IMR-90 (cell line): ENCODE data around the gene MANSC4. TPM values are rescaled to one million over a fixed set of nuclear protein-coding genes. Genes with fewer than 3 reads are reported as not detected.

Source experiments
- ATAC-seq: fragments of 200-7000 bp; cut with Tn5 transposase; 2 replicates; pipeline ENCODE4 v1.9.1; 2020; ENCODE audit warnings: low read depth, mild to moderate bottlenecking, moderate library complexity
- BruUV-seq: library from RNA; stranded (reverse); fragments of 400-500 nt; replicated peaks from 2 replicates; lab custom pipeline; 2021; lab: Mats Ljungman, UMichigan
- CTCF ChIA-PET: fragments of 300-600 bp; formaldehyde crosslinking; extraction: SDS; loops from one replicate; lab custom pipeline; 2021; ENCODE audit warnings: antibody characterized with exemption; lab: Yijun Ruan, JAX
- POLR2A ChIA-PET: fragments of 300-600 bp; sonication (Branson Sonifier 250); formaldehyde crosslinking; loops from one replicate; lab custom pipeline; 2022; ENCODE audit warnings: antibody characterized with exemption; ENCODE audit not compliant: unreplicated experiment; lab: Charles Lee
- DNase-seq: peaks from one replicate; pipeline ENCODE4 v3.0.0; 2013
- H2AFZ ChIP-seq: replicated peaks from 2 replicates; pipeline ENCODE3; 2013; ENCODE audit warnings: low read length, mild to moderate bottlenecking; ENCODE audit not compliant: poor library complexity
- H2AK5ac ChIP-seq: 2 replicates; pipeline ENCODE4 v1.6.1; 2013; ENCODE audit warnings: low read depth, low read length, inconsistent platforms
- H2AK9ac ChIP-seq: replicated peaks from 2 replicates; pipeline ENCODE3; 2013; ENCODE audit warnings: mild to moderate bottlenecking, low read depth, low read length, moderate library complexity; ENCODE audit not compliant: poor library complexity
- H2BK120ac ChIP-seq: 2 replicates; pipeline ENCODE4 v1.6.1; 2013; ENCODE audit warnings: low read depth, low read length, inconsistent platforms
- H2BK15ac ChIP-seq: 3 replicates; pipeline ENCODE4 v1.6.1; 2013; ENCODE audit warnings: low read depth, low read length, inconsistent platforms
- H2BK20ac ChIP-seq: 2 replicates; pipeline ENCODE4 v1.6.1; 2013; ENCODE audit warnings: low read depth, mild to moderate bottlenecking, inconsistent platforms, low read length, moderate library complexity
- H2BK5ac ChIP-seq: 2 replicates; pipeline ENCODE4 v1.6.1; 2013; ENCODE audit warnings: mild to moderate bottlenecking, low read depth, low read length, inconsistent platforms; ENCODE audit not compliant: poor library complexity, severe bottlenecking
- H3K14ac ChIP-seq: replicated peaks from 2 replicates; pipeline ENCODE4 v1.6.1; 2013; ENCODE audit warnings: low read depth, low read length, inconsistent platforms
- H3K18ac ChIP-seq: 2 replicates; pipeline ENCODE4 v1.6.1; 2013; ENCODE audit warnings: low read depth, low read length, control low read depth
- H3K23ac ChIP-seq: 2 replicates; pipeline ENCODE4 v1.6.1; 2013; ENCODE audit warnings: low read depth, low read length, inconsistent platforms
- H3K27ac ChIP-seq: 2 replicates; pipeline ENCODE4 v1.5.1; 2013; ENCODE audit warnings: mild to moderate bottlenecking, control low read depth, low read length; ENCODE audit not compliant: insufficient read depth
- H3K27me3 ChIP-seq: 2 replicates; pipeline ENCODE4 v1.6.1; 2013; ENCODE audit warnings: low read length; ENCODE audit not compliant: control insufficient read depth, insufficient read depth
- H3K36me3 ChIP-seq: 2 replicates; pipeline ENCODE4 v1.6.1; 2013; ENCODE audit warnings: low read length, mixed read lengths; ENCODE audit not compliant: control insufficient read depth, insufficient read depth
- H3K4ac ChIP-seq: 2 replicates; pipeline ENCODE4 v1.6.1; 2013; ENCODE audit warnings: low read depth, low read length, inconsistent platforms
- H3K4me1 ChIP-seq: 2 replicates; pipeline ENCODE4 v1.6.1; 2013; ENCODE audit warnings: low read length, mixed read lengths; ENCODE audit not compliant: control insufficient read depth, insufficient read depth
- H3K4me2 ChIP-seq: 2 replicates; pipeline ENCODE4 v1.6.1; 2013; ENCODE audit warnings: low read depth, mild to moderate bottlenecking, control low read depth, low read length, moderate library complexity
- H3K4me3 ChIP-seq: 2 replicates; pipeline ENCODE4 v1.5.1; 2013; ENCODE audit warnings: low read depth, mild to moderate bottlenecking, control low read depth, low read length, moderate library complexity; ENCODE audit not compliant: insufficient read depth
- H3K56ac ChIP-seq: 2 replicates; pipeline ENCODE4 v1.6.1; 2013; ENCODE audit warnings: low read length, inconsistent platforms; ENCODE audit not compliant: insufficient read depth; ENCODE audit errors: extremely low read depth
- H3K79me1 ChIP-seq, 2 experiments: 2 replicates each; pipeline ENCODE4 v1.6.1; 2013; ENCODE audit warnings: low read length in 2 of 2, inconsistent platforms in 1 of 2, low read depth in 1 of 2
- H3K9ac ChIP-seq: 2 replicates; pipeline ENCODE4 v1.6.1; 2013; ENCODE audit warnings: low read depth, low read length, control low read depth
- H3K9me1 ChIP-seq: 2 replicates; pipeline ENCODE4 v1.6.1; 2013; ENCODE audit warnings: low read length, inconsistent platforms; ENCODE audit not compliant: insufficient read depth
- H3K9me3 ChIP-seq: 2 replicates; pipeline ENCODE4 v1.6.1; 2013; ENCODE audit warnings: low read length; ENCODE audit not compliant: control insufficient read depth, insufficient read depth
- H4K20me1 ChIP-seq: 2 replicates; pipeline ENCODE4 v1.6.1; 2013; ENCODE audit warnings: low read length, inconsistent platforms; ENCODE audit not compliant: insufficient read depth
- H4K5ac ChIP-seq: 2 replicates; pipeline ENCODE4 v1.6.1; 2013; ENCODE audit warnings: mild to moderate bottlenecking, low read depth, low read length, control low read depth
- H4K8ac ChIP-seq, 2 experiments: 2 replicates each; pipeline ENCODE4 v1.6.1; 2013; ENCODE audit warnings: low read depth in 2 of 2, low read length in 2 of 2, control low read depth in 1 of 2, inconsistent platforms in 1 of 2
- H4K91ac ChIP-seq: 2 replicates; pipeline ENCODE4 v1.6.1; 2013; ENCODE audit warnings: low read depth, low read length, inconsistent platforms; ENCODE audit not compliant: insufficient read depth
- WGBS, 2 experiments: methylation state at CpG; one replicate each; pipeline versions ENCODE4 v1.1.5 to v1.1.7; 2013; ENCODE audit warnings: missing lambda C conversion rate in 2 of 2; ENCODE audit not compliant: insufficient read length in 1 of 2; ENCODE audit errors: extremely low coverage in 2 of 2; 5-methylcytosine and 5-hydroxymethylcytosine counted together
- dilution Hi-C: fragments of 300-500 bp; cut with HindIII; formaldehyde crosslinking; loops from one replicate; pipeline ENCODE4 v1.14.3; 2018; ENCODE audit warnings: low sequenced_read_pairs; ENCODE audit not compliant: unreplicated experiment
- in situ Hi-C: fragments of 300-500 bp; cut with MboI; formaldehyde crosslinking; loops from 3 replicates; pipeline ENCODE4 v1.14.3; 2019; ENCODE audit warnings: low sequenced_read_pairs, inconsistent platforms, mixed read lengths
- intact Hi-C: fragments of 100-400 bp; cut with micrococcal nuclease; formaldehyde crosslinking; loops from 2 replicates; pipeline ENCODE4 v1.10.0; 2022
- polyA plus RNA-seq, 3 experiments: library from polyadenylated mRNA; depleted of rRNA; stranded (reverse); fragments of >200 nt; gene quantifications; 2 replicates each; pipeline ENCODE4 v1.2.3, GENCODE V29; 2012; ENCODE audit warnings: low replicate concordance in 1 of 3
- total RNA-seq: library from RNA; depleted of rRNA; stranded (reverse); fragments of >200 nt; gene quantifications from 2 replicates; pipeline ENCODE4 v1.2.3, GENCODE V29; 2012
- TF ChIP-seq, protein P1 (sequence below): fragments of 150-350 bp; IDR thresholded peaks from 2 replicates; pipeline ENCODE4 v1.6.1; 2017; ENCODE audit warnings: mild to moderate bottlenecking, antibody characterized with exemption, low read length, low read depth
- TF ChIP-seq, protein P2 (sequence below): fragments of 150-350 bp; IDR thresholded peaks from 2 replicates; pipeline ENCODE4 v1.6.1; 2016; ENCODE audit warnings: low read depth, mild to moderate bottlenecking, low read length, moderate library complexity, borderline replicate concordance

MANSC4 gene
- total and polyA plus RNA-seq, 2 of the 4 experiments (the other 2 are of a cell fraction): not detected

DNA sequence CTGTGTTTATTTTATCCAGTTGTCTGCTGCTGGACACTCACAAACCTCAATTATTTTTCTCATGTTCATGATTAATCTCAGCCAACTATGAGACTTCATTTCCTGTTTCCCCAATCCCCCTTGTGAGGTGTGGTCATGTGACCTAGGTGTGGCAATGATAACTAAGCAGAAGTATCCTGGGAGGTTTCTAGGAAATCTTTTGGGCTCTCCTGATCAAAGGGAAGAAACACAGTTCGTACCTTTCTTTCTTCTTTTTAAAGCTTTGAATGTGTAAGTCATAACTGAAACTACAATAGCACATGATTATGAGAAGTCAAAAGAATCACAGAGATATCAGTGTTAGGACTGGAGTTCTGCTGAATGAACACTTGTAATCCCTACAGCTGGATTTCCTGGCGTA lies 34.4 kb upstream of the MANSC4 start:
- in situ Hi-C loops (no loop called here), intact Hi-C loops (no loop called here), dilution Hi-C loops (no loop called here)
- Histone ChIP-seq H2BK15ac (no peak overlapping the region), H3K4me3 (no peak overlapping the region), H2BK120ac (no peak overlapping the region), H3K23ac (no peak overlapping the region), H3K27me3 (no peaks in the 10 kb centered on the region), H3K4me1 (peaks cover 9% of the 10 kb centered on the region), H2AK5ac (no peak overlapping the region), H4K5ac (no peak overlapping the region), H3K9me1 (no peaks in the 10 kb centered on the region), H3K4me2 (no peak overlapping the region), H3K56ac (no peak overlapping the region), H4K20me1 (no peaks in the 10 kb centered on the region), H2AK9ac (no peak overlapping the region), H3K18ac (no peak overlapping the region), H4K91ac (no peak overlapping the region), H3K14ac (no peak overlapping the region), H3K36me3 (no peaks in the 10 kb centered on the region), H2BK20ac (no peak overlapping the region), H3K9me3 (no peaks in the 10 kb centered on the region), H3K4ac (no peak overlapping the region), H3K79me1 (no peaks in the 10 kb centered on the region), H3K9ac (no peak overlapping the region), H4K8ac (no peak overlapping the region), H2AFZ (no peak overlapping the region), H3K27ac (no peak overlapping the region), H2BK5ac (no peak overlapping the region)
- DNase-seq (no peak), ATAC-seq (no peak)
- no TSS peak for BruUV-seq
- ChIA-PET POLR2A (no interaction called here), CTCF (no interaction called here)
- TF ChIP-seq, protein P1, sequence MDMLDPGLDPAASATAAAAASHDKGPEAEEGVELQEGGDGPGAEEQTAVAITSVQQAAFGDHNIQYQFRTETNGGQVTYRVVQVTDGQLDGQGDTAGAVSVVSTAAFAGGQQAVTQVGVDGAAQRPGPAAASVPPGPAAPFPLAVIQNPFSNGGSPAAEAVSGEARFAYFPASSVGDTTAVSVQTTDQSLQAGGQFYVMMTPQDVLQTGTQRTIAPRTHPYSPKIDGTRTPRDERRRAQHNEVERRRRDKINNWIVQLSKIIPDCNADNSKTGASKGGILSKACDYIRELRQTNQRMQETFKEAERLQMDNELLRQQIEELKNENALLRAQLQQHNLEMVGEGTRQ: peak; percentile 29; the same call in 1 of the 2 replicates
- TF ChIP-seq, protein P2, sequence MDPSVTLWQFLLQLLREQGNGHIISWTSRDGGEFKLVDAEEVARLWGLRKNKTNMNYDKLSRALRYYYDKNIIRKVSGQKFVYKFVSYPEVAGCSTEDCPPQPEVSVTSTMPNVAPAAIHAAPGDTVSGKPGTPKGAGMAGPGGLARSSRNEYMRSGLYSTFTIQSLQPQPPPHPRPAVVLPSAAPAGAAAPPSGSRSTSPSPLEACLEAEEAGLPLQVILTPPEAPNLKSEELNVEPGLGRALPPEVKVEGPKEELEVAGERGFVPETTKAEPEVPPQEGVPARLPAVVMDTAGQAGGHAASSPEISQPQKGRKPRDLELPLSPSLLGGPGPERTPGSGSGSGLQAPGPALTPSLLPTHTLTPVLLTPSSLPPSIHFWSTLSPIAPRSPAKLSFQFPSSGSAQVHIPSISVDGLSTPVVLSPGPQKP: no peak
- no CpG with 5 or more reads among the region's 2 CpGs for WGBS, 2 experiments
